Neuronal stem cell (in vitro differentiated cells): ENCODE data around the gene FAM47E.

ENCODE experiments used
- DNase-seq: peaks from one replicate; pipeline ENCODE4 v3.0.0-alpha.2; 2013; ENCODE audit warnings: low spot score
- H2AFZ ChIP-seq: one replicate; pipeline ENCODE4 v1.6.1; 2013; ENCODE audit warnings: mild to moderate bottlenecking, low read length, inconsistent platforms
- H2AK5ac ChIP-seq: 2 replicates; pipeline ENCODE4 v1.6.1; 2013; ENCODE audit warnings: low read depth, mild to moderate bottlenecking, inconsistent platforms, low read length, moderate library complexity, mixed read lengths
- H2BK120ac ChIP-seq: 2 replicates; pipeline ENCODE4 v1.6.1; 2013; ENCODE audit warnings: low read depth, mild to moderate bottlenecking, inconsistent platforms, low read length, moderate library complexity, mixed read lengths
- H2BK12ac ChIP-seq: one replicate; pipeline ENCODE4 v1.6.1; 2013; ENCODE audit warnings: low read length, inconsistent platforms
- H2BK15ac ChIP-seq: 2 replicates; pipeline ENCODE4 v1.6.1; 2013; ENCODE audit warnings: mild to moderate bottlenecking, low read length, inconsistent platforms, mixed read lengths
- H2BK5ac ChIP-seq: one replicate; pipeline ENCODE4 v1.6.1; 2013; ENCODE audit warnings: inconsistent platforms, mild to moderate bottlenecking, low read length, moderate library complexity
- H3K14ac ChIP-seq: one replicate; pipeline ENCODE4 v1.6.1; 2013; ENCODE audit warnings: low read length, inconsistent platforms
- H3K18ac ChIP-seq: 2 replicates; pipeline ENCODE4 v1.6.1; 2013; ENCODE audit warnings: low read length, inconsistent platforms
- H3K23ac ChIP-seq: 2 replicates; pipeline ENCODE4 v1.6.1; 2013; ENCODE audit warnings: low read depth, mild to moderate bottlenecking, mixed read lengths, low read length, inconsistent platforms; ENCODE audit not compliant: poor library complexity
- H3K27ac ChIP-seq: replicated peaks from 3 replicates; pipeline ENCODE4 v1.5.1; 2013; ENCODE audit warnings: low read length, inconsistent platforms
- H3K27me3 ChIP-seq, 3 experiments: 2 replicates each; pipeline ENCODE4 v1.6.1; 2013; ENCODE audit warnings: low read length in 3 of 3, mild to moderate bottlenecking in 2 of 3, inconsistent platforms in 1 of 3, low read depth in 1 of 3, mixed read lengths in 1 of 3, moderate library complexity in 1 of 3; ENCODE audit not compliant: control insufficient read depth in 3 of 3, insufficient read depth in 3 of 3
- H3K36me3 ChIP-seq, 2 donors: replicated peaks in 1 of 2; 2 replicates each; pipeline ENCODE4 v1.6.1; 2013; ENCODE audit warnings: low read length in 2 of 2; ENCODE audit not compliant: control insufficient read depth in 2 of 2, insufficient read depth in 2 of 2
- H3K4ac ChIP-seq: 2 replicates; pipeline ENCODE4 v1.6.1; 2013; ENCODE audit warnings: inconsistent platforms, mild to moderate bottlenecking, low read length, moderate library complexity
- H3K4me1 ChIP-seq, 2 donors: 1 replicate in 1 of 2; 2 replicates in 1 of 2; pipeline ENCODE4 v1.6.1; 2013; ENCODE audit warnings: low read length in 2 of 2, low read depth in 1 of 2; ENCODE audit not compliant: control insufficient read depth in 2 of 2, insufficient read depth in 1 of 2
- H3K4me2 ChIP-seq: one replicate; pipeline ENCODE4 v1.6.1; 2013; ENCODE audit warnings: mild to moderate bottlenecking, low read length, inconsistent platforms; ENCODE audit not compliant: insufficient read depth, poor library complexity, severe bottlenecking
- H3K4me3 ChIP-seq, 2 donors: 2 replicates each; pipeline ENCODE4 v1.5.1; 2013; ENCODE audit warnings: low read length in 2 of 2, mild to moderate bottlenecking in 2 of 2, inconsistent platforms in 1 of 2, moderate library complexity in 1 of 2
- H3K79me1 ChIP-seq: one replicate; pipeline ENCODE4 v1.6.1; 2013; ENCODE audit warnings: low read depth, mild to moderate bottlenecking, inconsistent platforms, low read length, moderate library complexity
- H3K9ac ChIP-seq: one replicate; pipeline ENCODE4 v1.6.1; 2013; ENCODE audit warnings: mild to moderate bottlenecking, low read depth, low read length, inconsistent platforms; ENCODE audit not compliant: poor library complexity
- H3K9me3 ChIP-seq, 2 donors: replicated peaks in 1 of 2; 2 replicates each; pipeline versions ENCODE3 to v1.6.1; 2013; ENCODE audit warnings: low read length in 2 of 2, mild to moderate bottlenecking in 2 of 2, inconsistent platforms in 1 of 2, low read depth in 1 of 2, mixed read lengths in 1 of 2, moderate library complexity in 1 of 2; ENCODE audit not compliant: control insufficient read depth in 2 of 2, insufficient read depth in 1 of 2
- H4K8ac ChIP-seq: one replicate; pipeline ENCODE4 v1.6.1; 2013; ENCODE audit warnings: low read depth, mild to moderate bottlenecking, inconsistent platforms, low read length, moderate library complexity
- H4K91ac ChIP-seq: one replicate; pipeline ENCODE4 v1.6.1; 2013; ENCODE audit warnings: low read length, low read depth, mild to moderate bottlenecking, inconsistent platforms; ENCODE audit not compliant: poor library complexity
- whole genome bisulfite sequencing, 2 donors: extraction: QIAGEN DNeasy Blood & Tissue Kit; methylation state at CpG; one replicate each; pipeline ENCODE4 v1.1.7; 2013; ENCODE audit warnings: missing lambda C conversion rate in 2 of 2, mixed read lengths in 1 of 2; ENCODE audit not compliant: insufficient read length in 2 of 2, insufficient replicate concordance in 1 of 2; ENCODE audit errors: extremely low coverage in 2 of 2; 5-methylcytosine and 5-hydroxymethylcytosine counted together

FAM47E gene

GRCh38 chr4:76265631-76266218, 14.2 kb downstream of the FAM47E start:
- no peak overlapping the region for H4K91ac ChIP-seq
- H2BK12ac ChIP-seq: no peak overlapping the region
- no peak overlapping the region for H3K14ac ChIP-seq
- no peak overlapping the region for H2AK5ac ChIP-seq
- no peaks in the 10 kb centered on the region for H3K4me1 ChIP-seq
- H2BK5ac ChIP-seq: no peak overlapping the region
- DNase-seq: no peak
- no CpG with 5 or more reads among the region's 6 CpGs for WGBS, 2 donors
- no peak overlapping the region for H3K27ac ChIP-seq
- no peaks in the 10 kb centered on the region for H3K79me1 ChIP-seq
- no peak overlapping the region for H2AFZ ChIP-seq
- H3K9ac ChIP-seq: no peak overlapping the region
- no peaks in the 10 kb centered on the region for H3K27me3 ChIP-seq
- H3K18ac ChIP-seq: no peak overlapping the region
- no peaks in the 10 kb centered on the region for H3K9me3 ChIP-seq
- no peak overlapping the region for H3K4me3 ChIP-seq
- no peak overlapping the region for H3K4me2 ChIP-seq
- no peak overlapping the region for H2BK120ac ChIP-seq
- no peaks in the 10 kb centered on the region for H3K36me3 ChIP-seq
- H3K4ac ChIP-seq: no peak overlapping the region
- H2BK15ac ChIP-seq: no peak overlapping the region
- no peak overlapping the region for H4K8ac ChIP-seq
- H3K23ac ChIP-seq: no peak overlapping the region

- Histone ChIP-seq H2AFZ (no peak overlapping the region), H2BK120ac (no peak overlapping the region), H3K9ac (no peak overlapping the region), H3K4me1 (no peaks in the 10 kb centered on the region), H2BK12ac (no peak overlapping the region), H3K4me2 (no peak overlapping the region), H4K8ac (no peak overlapping the region), H3K23ac (no peak overlapping the region), H3K18ac (no peak overlapping the region), H3K9me3 (no peaks in the 10 kb centered on the region), H3K14ac (no peak overlapping the region), H3K4ac (no peak overlapping the region), H3K27me3 (no peaks in the 10 kb centered on the region), H2AK5ac (no peak overlapping the region), H2BK15ac (no peak overlapping the region), H3K36me3 (no peaks in the 10 kb centered on the region), H2BK5ac (no peak overlapping the region), H3K27ac (no peak overlapping the region), H4K91ac (no peak overlapping the region), H3K79me1 (no peaks in the 10 kb centered on the region), H3K4me3 (no peak overlapping the region)
- DNase-seq: no peak
- no CpG with 5 or more reads among the region's 3 CpGs for WGBS, 2 donors
Measured at GRCh38 chr4:76266627-76267026, 15.1 kb downstream of the FAM47E start.

- no peak for DNase-seq
- Histone ChIP-seq H3K27ac (no peak overlapping the region), H3K79me1 (no peaks in the 10 kb centered on the region), H3K14ac (no peak overlapping the region), H2BK5ac (no peak overlapping the region), H2BK15ac (no peak overlapping the region), H4K91ac (no peak overlapping the region), H3K4me1 (no peaks in the 10 kb centered on the region), H2AK5ac (no peak overlapping the region), H3K27me3 (no peaks in the 10 kb centered on the region), H3K36me3 (no peaks in the 10 kb centered on the region), H3K4me3 (no peak overlapping the region), H3K4me2 (no peak overlapping the region), H3K9ac (no peak overlapping the region), H2AFZ (no peak overlapping the region), H3K18ac (no peak overlapping the region), H3K9me3 (no peaks in the 10 kb centered on the region), H4K8ac (no peak overlapping the region), H2BK12ac (no peak overlapping the region), H3K4ac (no peak overlapping the region), H2BK120ac (no peak overlapping the region), H3K23ac (no peak overlapping the region)
- 100% methylated on average over 3 of the region's 6 CpGs; no CpG with 5 or more reads in 1 of the 2 donors for WGBS, 2 donors
Measured at GRCh38 chr4:76267811-76268210, 16.3 kb downstream of the FAM47E start.

- no peak for DNase-seq
- H3K23ac ChIP-seq: no peak overlapping the region
- no peaks in the 10 kb centered on the region for H3K36me3 ChIP-seq
- no peak overlapping the region for H3K4me3 ChIP-seq
- no peak overlapping the region for H3K18ac ChIP-seq
- H2AK5ac ChIP-seq: no peak overlapping the region
- no peak overlapping the region for H3K9ac ChIP-seq
- H2AFZ ChIP-seq: no peak overlapping the region
- H3K4me2 ChIP-seq: no peak overlapping the region
- no peak overlapping the region for H2BK15ac ChIP-seq
- no peak overlapping the region for H4K91ac ChIP-seq
- H3K4me1 ChIP-seq: no peaks in the 10 kb centered on the region
- WGBS, 2 donors: no CpG with 5 or more reads among the region's 11 CpGs
- no peak overlapping the region for H2BK5ac ChIP-seq
- H2BK12ac ChIP-seq: no peak overlapping the region
- H3K27me3 ChIP-seq: no peaks in the 10 kb centered on the region
- no peak overlapping the region for H3K4ac ChIP-seq
- H2BK120ac ChIP-seq: no peak overlapping the region
- no peak overlapping the region for H3K27ac ChIP-seq
- no peak overlapping the region for H4K8ac ChIP-seq
- H3K14ac ChIP-seq: no peak overlapping the region
- no peaks in the 10 kb centered on the region for H3K9me3 ChIP-seq
- no peaks in the 10 kb centered on the region for H3K79me1 ChIP-seq
Measured at GRCh38 chr4:76270244-76271175, 19.0 kb downstream of the FAM47E start.
